Activated T-cell treated with anti-CD3 and anti-CD28 coated beads for 4 hours (primary cell): Measurements from ENCODE around the gene TMEM130.
A peak's percentile ranks its signal among the peaks of the same experiment; 100 is the strongest.
"Not testable (repeated sequence)": the region's sequence is repeated elsewhere in the genome, so short reads cannot be mapped to it uniquely, and the experiment has no call there.

ENCODE experiments used
- DNase-seq: peaks from one replicate; pipeline ENCODE4 v3.0.0-alpha.2; 2020

Gene TMEM130

DNA sequence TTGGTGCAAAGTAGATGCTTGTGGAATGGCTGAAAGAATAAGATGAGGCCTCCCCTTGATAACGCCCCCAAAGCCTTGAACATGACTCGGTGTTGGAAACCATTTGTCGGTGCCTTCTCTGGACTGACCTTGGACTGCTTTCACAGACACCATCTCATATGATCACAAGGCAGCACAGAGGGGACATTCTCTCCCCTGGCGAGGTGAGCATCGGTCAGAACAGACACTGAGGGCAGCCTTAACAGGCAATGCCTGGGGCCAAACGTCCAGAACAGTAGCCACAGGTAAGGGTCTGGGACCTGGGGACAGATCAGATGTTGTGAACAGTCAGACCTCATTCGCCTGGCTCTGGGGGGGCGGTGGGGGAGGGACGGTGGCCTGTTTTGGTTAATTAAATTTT is 5.7 kb upstream of the TMEM130 start:
- no peak for DNase-seq

- DNase-seq = no peak
Observed at GRCh38 chr7:98874942-98875341, 5.1 kb upstream of the TMEM130 start.

GRCh38 chr7:98873610-98874009 is 3.8 kb upstream of the TMEM130 start:
- DNase-seq = not testable (repeated sequence)

- no peak for DNase-seq
Observed at GRCh38 chr7:98872328-98872924, 2.6 kb upstream of the TMEM130 start.

DNA sequence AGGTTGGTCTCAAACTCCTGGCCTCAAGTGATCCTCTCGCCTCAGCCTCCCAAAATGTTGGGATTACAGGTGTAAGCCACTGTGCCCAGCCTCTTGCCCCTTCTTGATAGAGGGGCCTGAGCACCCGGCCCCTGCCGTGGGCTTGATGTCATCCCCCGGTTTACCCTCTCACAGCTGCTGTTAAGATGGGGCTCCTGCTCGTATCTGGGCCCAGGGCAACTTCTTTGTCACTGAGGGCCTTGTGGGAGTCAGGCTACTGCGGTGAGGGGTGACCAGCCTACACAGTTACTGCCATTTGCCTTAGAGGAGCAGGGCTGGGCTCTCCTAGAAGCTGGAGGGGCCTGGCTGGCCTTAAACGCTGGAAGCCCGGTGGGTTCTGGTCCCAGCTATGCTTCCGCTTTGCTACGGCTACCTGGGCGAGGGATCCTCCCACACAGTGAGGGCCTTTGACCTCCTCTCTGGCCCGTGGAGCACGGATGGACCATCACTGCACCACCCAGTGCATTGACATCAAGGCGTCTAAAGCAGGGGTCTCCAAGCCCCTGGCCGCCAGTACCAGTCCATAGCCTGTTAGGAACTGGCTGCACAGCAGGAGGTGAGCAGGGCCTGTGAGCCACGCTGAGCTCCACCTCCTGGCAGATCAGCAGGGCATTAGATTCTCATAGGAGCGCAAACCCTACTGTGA is 1.1 kb upstream of the TMEM130 start:
- DNase-seq = no peak

DNA sequence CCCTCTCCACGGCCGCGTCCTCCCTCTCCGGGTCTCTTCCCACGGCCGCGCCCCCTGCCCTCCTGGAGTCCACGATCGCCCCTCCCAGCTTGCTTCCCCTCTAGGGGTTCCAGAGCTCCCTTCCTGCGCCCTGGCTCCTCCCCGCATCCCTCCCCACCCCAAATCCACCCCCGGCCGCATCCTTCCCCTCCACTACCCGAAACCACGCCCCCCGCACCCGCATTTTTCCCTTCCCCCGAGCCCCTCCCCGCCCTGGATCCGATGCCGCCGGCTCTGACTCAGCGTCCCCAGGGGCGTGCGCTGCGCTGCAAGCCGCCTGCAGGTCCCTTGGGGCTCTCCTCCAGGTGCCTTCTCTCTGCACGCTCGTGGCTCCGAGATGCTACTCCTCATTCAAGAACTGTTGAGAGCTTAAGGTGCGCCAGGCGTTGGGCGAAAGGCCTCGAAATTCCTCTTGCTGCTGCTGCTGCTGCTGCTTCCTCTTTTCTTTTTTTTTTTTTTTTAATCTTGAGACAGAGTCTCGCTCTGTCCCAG is 372 bp upstream of the TMEM130 start:
- peak; percentile 83 for DNase-seq

DNA sequence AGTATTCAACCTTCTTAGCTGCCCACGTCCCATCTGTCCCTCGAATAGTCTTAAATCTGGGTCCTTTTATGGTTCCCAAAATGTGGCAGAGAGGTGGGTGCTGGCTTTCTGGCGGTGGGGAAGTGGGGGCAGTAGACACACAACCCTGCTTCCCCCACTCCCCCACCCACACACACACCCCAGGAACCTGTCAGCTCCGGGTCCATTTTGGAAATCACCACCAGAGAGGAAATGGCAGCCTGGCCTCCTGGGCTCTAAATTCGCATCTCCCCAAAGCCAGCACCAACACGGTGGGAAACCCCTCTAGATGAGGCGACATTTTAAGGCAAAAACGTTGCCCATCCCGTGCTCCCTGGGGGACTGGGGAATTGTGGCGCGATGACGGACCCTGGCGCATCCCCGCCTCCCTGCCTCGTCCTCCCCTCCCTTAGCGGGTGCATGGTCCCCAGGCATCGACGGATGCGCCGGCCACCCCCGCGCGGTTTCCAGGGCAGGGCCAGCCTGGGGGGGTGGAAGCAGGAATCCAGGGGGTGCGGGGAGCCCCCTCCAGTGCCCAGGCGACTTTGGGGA is 702 bp downstream of the TMEM130 start:
- no peak for DNase-seq

- no peak for DNase-seq
Observed at GRCh38 chr7:98868450-98868849, 1.4 kb downstream of the TMEM130 start.

GRCh38 chr7:98866765-98867164 is 3.0 kb downstream of the TMEM130 start:
- DNase-seq = no peak

- no peak for DNase-seq
Observed at GRCh38 chr7:98866351-98866750, 3.5 kb downstream of the TMEM130 start.

DNA sequence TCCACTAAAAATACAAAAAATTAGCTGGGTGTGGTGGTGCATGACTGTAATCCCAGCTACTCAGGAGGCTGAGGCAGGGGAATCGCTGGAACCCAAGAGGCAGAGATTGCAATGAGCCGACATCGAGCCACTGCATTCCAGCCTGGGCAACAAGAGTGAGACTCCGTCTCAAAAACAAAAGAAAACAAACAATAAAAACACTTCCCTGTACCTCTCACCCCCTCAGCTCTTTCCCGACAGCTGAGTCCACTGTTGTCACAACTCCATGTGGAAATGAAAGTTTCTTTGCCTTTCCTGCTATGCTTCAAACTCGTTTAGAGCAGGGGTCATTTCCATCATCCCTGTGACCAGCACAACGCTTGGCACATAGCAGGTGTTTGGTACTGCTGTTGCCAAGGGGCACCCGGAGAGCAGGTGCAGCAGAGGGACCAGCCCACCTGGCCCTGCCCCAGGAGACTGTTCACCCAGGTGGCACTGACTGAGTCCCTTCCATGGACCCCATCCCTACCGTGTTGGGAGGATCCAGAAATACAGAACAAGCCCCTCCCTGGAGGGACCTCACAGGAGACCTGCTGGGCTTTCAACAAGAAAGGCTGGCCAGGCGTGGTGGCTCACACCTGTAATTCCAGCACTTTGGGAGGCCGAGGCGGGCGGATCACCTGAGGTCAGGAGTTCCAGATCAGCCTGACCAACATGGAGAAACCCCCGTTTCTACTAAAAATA is 4.9 kb downstream of the TMEM130 start:
- DNase-seq = no peak

GRCh38 chr7:98863601-98864000 is 6.2 kb downstream of the TMEM130 start:
- DNase-seq = no peak

DNA sequence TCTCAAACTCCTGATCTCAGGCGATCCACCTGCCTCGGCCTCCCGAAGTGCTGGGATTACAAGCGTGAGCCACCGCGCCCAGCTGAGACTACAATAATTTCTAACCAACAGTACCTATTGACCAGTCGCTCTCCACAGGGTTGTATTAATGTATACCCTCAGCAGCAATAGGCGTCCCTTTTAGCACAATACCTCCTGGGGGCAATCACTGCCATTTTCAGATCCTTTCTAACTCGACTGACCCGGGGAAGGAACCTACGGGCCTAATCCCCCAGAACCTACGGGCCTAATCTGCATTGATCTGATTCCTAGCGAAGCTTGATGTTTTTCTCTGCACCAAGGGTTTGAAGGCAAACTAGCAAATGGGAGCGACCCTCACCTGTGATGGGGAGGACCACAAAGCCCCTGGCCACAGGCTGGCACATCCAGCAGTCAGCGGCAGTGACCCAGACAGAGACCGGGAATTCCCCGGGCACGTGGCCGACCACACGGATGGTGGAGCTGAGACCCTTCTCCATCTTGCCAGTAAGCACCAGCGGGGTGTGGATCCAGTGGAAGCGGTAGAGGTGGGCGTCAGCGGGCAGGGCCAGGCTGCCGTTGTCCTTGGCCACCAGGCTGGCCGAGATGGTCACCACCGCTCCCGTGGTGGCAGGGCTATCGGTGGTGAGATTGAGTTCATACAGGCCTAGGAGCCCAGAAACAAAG is 6.9 kb downstream of the TMEM130 start:
- DNase-seq = no peak

GRCh38 chr7:98862203-98862602 is 7.6 kb downstream of the TMEM130 start:
- DNase-seq = no peak

DNA sequence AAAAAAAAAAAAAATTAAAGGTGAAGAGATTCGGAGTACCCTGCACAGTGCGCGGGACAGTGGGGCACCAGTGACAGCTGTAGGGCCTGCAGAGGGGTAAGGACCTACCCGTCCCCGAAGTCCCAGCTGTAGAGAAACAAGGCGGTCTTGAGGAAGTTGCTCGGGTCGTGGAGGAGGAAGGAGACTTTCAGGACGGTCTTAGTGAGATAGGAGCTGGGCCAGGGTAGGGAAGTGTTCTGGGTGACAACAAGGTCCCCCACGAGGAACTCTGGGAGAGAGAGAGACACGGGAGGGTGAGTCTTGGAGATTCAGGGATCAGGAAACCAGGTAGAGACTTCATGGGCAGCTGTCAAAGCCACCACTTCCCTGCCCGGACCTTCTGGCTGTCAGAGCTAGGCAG is 9.7 kb downstream of the TMEM130 start:
- DNase-seq = no peak

GRCh38 chr7:98855610-98856422 is 14.0 kb downstream of the TMEM130 start:
- DNase-seq = no peak

DNA sequence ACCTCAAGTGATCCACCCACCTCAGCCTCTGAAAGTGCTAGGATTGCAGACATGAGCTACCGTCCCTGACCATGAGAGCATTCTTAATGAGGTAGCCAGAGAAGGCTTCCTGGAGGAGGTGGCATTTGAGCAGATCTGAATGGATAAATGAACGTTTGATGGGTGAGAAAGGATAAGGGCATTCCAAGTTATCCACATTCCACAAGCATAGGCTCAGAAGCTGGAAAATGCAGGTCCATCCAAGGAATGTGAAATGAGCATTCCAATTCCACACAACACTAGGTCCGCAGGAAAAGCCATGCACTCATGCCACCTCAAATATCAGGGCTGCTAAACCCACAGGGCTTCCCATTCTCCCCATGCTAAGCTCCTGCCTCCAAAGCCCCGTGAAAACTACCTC is 17.0 kb downstream of the TMEM130 start:
- DNase-seq = no peak

DNA sequence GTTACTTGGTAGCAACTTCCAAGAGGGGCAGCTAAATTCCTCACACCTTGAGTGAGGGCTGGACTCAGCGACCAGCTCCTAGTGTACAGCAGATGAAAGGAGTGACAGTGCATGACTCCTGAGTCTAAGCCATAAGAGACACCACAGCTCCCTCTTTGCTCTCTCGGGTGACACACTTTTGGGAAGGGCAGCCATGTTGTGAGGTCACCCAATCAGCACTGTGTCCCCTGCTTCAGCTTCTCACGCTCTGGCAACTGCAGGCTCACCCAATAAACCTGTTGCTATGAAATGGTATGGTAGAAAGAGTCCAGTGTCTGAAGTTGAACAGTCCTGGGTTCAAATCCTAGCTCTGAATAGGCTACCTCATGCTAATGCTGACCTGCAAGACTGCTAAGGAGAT is 20.9 kb downstream of the TMEM130 start:
- DNase-seq = no peak

GRCh38 chr7:98842552-98842951 is 27.3 kb downstream of the TMEM130 start:
- DNase-seq = not testable (repeated sequence)

DNA sequence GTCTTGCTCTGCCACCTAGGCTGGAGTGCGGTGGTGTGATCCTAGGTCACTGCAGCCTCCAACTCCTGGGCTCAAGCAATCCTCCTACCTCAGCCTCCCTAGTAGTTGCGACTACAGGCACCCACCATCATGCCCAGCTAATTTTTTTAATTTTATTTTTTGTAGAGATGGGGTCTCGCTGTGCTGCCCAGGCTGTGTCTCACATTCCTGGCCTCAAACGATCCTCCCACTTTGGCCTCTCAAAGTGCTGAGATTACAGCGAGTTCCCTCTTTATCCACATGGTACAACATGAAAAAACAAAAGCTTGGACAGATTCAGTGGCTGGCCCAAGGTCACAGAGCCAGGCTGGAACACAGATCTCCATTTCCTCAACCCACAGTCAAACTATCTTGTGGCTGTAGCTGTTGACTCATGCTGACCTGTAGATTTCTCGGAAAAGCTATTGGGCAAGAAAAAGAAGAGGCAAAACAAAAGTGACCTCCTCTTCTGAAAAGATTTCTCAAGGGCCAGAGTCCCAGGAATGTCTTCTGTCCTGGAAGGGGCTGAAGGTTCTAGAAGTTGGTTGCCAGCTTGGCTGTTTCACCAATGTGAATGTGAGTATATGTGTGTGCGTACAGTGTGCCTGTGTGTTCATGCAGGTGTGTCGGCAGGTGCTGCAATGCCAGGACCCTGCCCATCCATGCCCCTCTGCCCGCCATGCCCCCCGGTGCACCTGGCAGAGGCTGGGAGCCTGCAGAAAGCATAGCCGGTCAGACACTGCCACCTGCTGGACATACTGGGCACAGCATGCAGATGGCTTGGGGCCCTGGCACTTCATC is 28.4 kb downstream of the TMEM130 start:
- DNase-seq = peak; percentile 67

DNA sequence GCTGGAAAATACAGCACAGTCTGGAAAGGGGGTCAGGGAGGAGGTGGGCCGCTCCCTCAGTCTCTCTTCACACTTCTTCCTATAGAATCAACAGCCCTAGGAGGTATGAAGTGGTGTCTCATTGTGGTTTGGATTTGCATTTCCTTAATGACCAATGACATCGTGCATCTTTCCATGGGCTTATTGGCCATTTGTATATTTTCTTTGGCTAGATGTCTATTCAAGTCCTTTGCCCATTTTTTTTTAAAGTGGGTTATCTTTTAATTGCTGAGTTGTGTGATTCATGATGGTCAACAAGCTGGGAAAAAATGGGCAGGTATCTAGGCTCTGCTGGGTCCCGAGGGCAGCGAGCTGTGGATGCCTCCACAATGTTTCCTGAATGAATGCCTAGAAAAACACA is 29.1 kb downstream of the TMEM130 start:
- no peak for DNase-seq
